Fibroblast of skin of right quadriceps (primary cell): ENCODE measurements around the gene LMX1B.
"Not testable (repeated sequence)": the region's sequence is repeated elsewhere in the genome, so short reads cannot be mapped to it uniquely, and the experiment has no call there.

Source experiments
- DNase-seq: peaks from one replicate; pipeline ENCODE4 v3.0.0-alpha.2; 2013

Gene LMX1B

DNA sequence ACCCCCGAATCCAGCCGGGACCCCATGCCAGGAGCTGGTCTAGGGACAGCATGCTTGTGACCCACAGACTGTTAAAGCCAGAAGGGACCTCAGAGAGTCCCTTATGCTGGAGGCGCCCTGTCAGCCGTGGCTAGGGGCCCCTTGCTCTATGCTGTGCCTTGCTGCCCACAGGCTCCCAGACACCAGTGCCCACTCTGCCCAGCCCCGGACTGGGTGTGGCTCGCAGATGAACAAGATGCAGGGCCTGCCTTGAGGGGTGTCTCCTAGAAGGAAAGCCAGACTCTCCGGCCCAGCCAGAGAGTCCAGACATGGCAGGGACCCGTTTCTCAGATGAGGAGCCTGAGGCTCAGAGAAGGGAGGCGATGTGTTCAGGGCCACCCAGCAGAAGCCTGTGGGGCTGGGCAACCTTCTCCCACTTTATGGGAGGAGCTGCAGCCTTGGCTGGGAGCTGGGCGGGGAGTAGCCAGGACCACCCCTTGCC is 85.7 kb downstream of the LMX1B start:
- DNase-seq, result no peak

- no peak for DNase-seq
Measured at GRCh38 chr9:126700296-126700695, 86.6 kb downstream of the LMX1B start.

DNA sequence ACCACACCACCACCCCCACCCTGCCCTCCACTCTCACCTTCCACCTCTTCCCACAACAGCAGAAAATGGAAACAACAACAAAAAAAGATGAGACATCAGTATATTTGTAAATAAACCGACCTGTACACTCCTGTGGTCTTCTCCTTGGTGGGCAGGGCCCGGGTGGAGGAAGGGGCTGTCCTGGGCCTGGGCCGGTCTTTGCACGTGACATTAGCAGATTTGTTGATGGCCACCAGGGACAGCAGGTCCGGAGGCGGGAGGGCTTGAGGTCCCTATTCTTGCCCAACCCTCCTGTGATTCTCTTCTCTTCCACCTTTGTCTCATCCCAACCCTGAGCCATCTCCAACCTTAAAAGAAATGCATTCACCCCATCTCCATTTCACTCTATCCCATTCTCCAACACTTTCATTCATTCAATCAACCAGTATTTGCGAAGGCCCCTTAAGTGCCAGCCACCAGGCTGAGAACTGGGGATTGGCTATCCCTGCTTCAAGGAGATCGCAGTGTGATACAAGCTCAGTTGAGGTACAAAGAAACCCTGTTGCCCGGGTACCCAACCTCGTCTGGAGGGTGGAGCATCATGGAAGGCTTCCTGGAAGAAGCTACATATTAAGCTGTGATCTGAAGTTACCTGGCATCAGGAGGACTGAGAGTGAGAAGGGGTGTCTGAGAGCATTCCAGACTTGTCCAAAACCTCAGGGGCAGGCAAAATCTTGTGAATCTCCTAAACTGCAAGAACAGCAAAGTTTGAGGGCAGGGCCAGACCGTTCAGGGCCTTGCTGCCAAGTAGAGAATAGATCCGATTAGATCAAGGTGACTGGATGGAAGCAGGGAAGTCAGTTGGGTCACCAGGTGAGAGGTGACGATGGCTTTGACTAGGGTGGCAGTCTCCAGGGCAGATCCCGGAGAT is 87.4 kb downstream of the LMX1B start:
- no peak for DNase-seq

DNA sequence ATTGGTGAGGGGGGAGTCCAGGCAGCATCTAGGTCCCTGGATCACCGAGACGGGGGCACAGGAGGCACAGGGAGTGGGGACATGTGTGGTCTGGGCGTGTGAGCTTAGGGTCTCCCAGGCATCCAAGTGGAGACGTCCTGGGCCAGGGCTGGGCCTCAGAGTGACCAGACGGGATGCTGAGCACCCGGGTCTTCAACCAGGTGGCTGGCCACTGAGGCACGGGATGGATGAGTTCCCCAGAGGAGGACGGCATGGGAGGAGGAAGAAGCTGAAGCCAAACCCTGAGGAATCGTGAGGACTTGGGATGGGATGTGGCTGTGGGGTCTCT is 88.0 kb downstream of the LMX1B start:
- DNase-seq, result no peak

- DNase-seq, result no peak
Measured at GRCh38 chr9:126702151-126703001, 88.6 kb downstream of the LMX1B start.

DNA sequence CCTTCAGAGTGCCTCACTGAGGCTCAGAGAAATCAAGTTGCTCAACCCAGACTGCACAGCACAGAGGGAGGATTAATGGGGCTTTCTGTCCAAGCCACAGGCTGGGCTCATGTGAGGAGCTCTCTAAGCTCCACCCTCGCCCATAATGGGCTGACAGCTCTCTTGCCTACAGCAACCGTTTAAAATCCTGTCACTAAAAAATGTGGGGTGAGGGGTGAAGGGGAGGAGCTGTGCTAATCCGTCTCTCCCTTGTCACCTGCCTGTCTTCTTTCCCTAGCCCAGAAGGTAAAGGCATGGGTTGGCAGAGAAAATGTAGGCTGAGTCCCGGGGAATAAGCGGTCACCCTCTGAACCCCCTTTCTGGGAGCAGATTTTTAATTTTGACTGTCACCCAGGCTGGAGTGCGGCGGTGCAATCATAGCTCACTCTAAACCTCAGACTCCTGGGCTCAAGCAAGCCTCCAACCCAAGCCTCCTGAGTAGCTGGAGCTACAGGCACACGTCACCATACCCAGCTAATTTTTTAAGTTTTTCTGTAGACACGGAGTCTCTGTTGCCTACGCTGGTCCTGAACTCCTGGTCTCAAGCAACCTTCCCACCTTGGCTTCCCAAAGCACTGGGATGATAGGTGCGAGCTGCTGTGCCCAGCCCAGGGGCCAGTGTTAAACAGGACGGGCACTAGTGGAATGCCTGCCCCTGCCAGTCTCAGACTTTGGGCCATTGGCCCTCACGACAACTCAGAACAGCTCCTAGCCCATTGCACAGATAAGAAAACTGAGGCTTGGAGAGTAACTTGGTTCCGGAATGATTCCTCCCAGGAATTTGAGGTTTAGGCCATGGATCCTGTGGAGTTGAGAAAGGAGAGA is 89.5 kb downstream of the LMX1B start:
- DNase-seq, result no peak

- no peak for DNase-seq
Measured at GRCh38 chr9:126703866-126704156, 90.1 kb downstream of the LMX1B start.

DNA sequence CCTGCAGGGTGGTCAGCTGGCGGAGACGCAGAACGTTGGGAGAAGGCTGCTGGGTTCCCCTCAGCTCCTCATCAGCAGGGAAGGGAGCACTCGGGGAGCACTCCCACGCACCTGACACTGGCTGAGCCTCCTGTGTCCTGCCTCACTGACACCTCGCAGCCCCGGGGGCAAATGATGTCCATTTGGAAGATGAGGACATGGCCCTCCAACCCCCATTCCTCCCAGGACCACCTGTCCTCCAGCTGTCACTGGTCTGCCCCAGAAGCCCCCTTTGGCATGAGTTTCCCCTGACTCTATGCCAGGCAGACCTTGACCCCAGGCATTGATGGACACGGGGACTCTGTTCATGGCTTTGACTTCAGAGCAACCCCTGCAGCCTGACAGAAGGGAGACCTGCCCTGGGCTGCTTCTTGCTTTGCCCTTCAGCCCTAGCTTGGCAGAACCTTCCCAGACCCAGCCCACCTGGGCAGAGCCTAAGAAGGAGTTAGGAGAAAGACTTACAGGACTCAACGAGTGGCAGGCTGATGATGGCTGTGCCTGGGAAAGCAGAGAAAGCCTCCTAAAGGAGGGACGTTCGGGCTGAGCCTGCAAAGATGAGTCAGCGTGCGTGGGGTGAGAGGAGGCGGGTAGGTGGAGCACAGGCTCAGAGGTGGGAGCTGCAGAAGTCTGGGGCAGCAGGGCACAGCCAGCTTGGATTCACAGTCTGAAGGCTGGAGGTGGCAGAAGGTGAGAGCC is 90.6 kb downstream of the LMX1B start:
- DNase-seq, result peak; percentile 38

- DNase-seq, result peak; percentile 53
Measured at GRCh38 chr9:126704892-126705766, 91.4 kb downstream of the LMX1B start.

DNA sequence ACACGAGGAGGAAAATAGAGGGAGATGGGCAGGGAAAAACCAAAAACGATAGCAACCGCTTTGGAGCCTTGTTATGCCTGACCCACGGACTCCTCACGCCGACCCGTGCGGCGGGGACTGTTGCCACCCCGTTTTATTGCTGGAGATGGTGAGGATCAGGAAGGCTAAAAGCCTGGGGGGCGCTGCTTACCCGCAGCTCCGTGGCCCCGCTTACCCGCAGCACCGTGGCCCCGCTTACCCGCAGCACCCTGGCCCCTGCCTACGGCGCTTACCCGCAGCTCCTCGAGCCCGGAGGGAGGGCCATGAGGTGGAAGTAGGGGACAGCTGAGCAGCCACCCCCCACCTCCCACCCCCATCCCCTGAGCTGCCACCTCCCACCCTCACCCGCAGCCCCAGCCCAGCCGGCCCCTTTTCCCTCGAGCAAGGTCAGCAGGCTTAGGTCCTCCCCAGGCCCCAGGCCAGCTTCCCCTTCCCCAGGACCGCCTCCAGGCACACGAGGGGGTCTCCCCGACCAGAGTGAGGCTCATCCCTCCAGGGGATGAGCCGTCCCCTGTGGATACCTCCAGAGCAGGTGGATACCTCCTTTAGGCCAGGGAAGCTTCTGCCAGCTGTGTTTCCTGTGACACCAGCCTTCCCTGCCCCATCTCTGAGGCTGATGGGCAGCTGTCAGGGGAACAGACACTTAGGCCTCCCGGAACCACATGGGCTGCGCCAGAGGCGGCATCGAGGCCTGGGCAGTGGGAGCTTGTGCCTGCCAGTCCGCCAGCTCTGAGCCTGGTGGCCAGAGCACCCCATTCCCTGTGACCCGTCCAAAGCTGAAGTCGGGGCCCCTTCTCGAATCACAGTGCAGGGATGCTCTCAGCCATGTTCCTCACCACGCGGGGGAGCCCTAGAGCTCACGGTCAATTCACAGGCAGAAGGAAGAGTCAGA is 92.3 kb downstream of the LMX1B start:
- DNase-seq, result peak; percentile 17

DNA sequence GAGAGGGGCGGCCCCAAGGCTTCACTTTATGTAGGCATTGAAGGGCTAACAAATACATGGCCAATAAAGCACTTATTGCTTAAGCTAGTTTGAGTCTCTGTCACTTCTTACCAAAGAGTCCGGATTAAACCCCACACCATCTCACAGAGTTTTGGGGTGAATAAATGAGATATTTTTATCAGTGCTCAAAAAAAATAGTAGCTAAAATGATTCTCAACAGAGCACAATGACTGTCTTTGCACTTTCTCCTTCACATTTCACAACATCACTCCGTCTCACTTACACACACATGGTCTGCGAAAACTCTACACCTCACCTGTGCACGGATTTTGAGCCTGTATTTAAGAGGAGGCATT is 92.9 kb downstream of the LMX1B start:
- no peak for DNase-seq

- no peak for DNase-seq
Measured at GRCh38 chr9:126707083-126707482, 93.4 kb downstream of the LMX1B start.

DNA sequence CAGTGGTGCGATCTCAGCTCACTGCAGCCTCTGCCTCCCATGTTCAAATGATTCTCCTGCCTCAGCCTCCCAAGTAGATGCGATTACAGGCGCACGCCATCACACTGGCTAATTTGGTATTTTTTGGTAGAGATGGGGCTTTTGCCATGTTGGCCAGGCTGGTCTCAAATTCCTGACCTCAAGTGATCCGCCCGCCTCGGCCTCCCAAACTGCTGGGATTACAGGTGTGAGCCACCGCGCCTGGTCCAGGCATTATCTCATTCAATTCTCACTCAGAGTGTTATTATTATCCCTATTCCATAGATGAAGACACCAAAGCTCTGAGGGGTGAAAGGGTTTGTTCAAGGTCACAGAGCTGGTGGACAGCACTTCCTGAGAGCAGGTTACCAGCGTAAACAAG is 94.0 kb downstream of the LMX1B start:
- DNase-seq, result not testable (repeated sequence)

- DNase-seq, result no peak
Measured at GRCh38 chr9:126708178-126708577, 94.5 kb downstream of the LMX1B start.

DNA sequence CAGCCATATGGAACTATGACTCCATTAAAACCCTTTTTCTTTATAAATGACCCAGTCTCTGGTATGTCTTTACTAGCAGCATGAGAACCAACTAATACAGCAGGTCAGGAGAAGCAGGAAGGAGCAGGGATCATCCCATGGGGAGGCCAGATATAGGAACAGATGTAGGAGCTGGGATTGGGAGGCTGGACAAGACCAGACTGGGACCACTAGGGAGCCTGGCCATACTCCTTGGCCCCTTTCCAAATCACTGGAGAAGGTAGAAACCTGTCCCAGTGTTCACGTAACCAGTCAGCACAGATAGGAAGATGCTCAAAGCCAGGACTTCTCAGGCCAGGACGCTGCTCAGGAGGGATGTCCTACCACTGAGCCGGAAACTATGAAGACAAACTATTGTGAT is 95.5 kb downstream of the LMX1B start:
- no peak for DNase-seq

GRCh38 chr9:126715382-126715781 is 101.7 kb downstream of the LMX1B start:
- no peak for DNase-seq

DNA sequence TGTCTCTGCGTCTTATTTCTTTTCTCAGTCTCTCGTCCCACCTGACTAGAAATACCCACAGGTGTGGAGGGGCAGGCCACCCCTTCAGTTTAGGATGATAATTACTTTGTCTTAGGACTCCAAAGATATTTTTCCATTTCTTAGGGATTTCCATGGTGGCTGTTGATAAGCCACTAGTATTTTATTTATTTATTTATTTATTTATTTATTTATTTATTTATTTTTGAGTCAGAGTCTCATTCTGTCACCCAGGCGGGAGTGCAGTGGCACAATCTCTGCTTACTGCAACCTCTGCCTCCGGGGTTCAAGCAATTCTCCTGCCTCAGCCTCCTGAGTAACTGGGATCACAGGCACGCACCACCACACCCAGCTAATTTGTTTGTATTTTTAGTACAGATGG is 103.7 kb downstream of the LMX1B start:
- DNase-seq, result not testable (repeated sequence)

GRCh38 chr9:126719618-126720031 is 105.9 kb downstream of the LMX1B start:
- peak; percentile 67 for DNase-seq

DNA sequence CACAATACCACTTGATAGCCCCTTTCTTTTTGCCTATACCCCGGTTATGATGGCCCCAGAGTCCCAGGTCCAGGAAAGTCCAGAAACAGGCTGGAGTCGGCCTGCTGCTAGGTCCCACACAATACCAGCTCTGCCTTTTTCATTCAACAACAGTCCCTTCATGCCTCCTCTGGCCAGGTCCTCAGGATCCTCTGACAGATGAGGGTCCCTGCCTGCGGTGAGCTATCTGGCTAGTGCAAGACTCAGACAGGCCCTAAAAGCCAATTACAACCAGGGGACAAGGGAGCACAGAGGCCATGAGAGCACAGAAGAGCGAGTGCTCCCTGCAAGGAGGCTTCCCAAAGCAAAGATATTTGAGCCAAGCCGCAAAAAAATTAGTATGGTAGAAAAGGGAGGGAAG is 106.3 kb downstream of the LMX1B start:
- no peak for DNase-seq
